ENCODE results near the gene RTN4RL1.

Gene RTN4RL1

DNA sequence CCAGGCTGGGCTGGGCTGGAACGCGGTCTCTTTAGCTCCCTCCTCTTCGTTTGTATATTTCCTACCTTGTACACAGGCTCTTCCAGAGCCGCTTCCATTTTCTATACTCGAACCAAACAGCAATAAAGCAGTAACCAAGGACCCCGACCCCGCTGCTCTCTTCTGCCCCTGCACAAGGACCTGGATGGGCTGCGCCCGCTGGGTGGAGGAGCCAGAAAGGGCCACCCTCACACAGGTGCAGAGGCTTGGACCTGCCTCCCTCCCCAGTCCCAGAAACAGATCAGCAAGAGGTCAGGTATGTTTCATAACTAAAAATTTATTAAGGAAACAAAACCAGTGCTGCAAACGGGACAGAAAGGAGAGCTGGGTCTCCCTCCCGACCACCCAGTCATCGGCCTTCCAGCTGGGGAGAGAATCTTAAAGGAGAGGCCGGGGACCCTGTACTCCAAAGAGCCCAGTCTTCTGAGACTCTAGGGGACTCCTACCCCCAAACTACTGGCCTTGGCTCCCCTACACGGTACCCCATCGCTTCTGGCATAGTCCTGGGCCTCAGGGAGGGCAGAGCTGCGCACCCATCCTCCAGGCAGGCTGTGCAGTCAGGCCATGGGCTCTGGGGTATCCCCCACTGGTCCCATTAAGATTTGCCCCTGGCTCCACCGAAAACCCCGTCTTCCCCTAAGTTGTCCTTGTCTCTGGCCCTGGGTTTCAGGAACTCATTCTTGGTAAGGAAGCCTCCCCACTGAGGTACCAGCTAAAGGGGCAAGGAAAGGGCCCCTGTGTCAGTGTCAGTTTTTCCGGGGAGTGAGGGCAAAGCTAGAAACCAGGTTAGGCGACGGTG is 34.6 kb upstream of the RTN4RL1 start:
- no peak for DNase-seq

DNA sequence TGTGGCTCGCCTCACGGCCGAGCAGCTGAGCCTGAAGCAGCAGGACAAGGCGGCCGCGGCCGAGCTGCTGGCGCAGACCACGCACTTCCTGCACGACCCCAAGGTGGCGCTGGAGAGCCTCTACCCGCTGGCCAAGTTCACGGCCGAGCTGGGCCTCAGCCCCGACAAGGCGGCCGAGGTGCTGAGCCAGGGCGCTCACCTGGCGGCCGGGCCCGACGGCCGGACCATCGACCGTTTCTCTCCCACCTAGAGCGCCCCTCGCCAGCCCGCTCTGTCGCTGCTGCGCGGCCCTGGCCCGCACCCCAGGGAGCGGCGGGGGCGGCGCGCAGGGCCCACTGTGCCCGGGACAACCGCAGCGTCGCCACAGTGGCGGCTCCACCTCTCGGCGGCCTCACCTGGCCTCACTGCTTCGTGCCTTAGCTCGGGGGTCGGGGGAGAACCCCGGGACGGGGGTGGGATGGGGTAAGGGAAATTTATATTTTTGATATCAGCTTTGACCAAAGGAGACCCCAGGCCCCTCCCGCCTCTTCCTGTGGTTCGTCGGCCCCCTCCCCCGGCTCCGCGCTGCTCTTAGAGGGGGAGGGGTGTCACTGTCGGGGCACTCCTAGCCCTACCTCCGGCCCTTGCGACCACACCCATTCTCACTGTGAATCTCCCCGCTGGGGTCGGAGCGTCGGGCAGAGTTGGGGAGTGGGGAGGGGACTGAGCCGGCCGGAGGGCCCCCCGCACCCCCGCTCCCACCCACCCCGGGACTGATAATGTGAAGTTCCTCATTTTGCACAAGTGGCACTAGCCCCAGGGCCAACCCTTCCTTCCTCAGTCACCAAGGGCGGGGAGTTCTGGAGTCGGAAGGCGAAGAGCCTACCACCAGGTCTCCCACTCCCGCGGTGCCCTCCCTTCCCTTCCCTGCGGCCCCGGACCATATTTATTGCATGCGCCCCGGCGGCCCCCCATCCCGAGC is 33.7 kb upstream of the RTN4RL1 start:
- peak; percentile 85 for DNase-seq

DNA sequence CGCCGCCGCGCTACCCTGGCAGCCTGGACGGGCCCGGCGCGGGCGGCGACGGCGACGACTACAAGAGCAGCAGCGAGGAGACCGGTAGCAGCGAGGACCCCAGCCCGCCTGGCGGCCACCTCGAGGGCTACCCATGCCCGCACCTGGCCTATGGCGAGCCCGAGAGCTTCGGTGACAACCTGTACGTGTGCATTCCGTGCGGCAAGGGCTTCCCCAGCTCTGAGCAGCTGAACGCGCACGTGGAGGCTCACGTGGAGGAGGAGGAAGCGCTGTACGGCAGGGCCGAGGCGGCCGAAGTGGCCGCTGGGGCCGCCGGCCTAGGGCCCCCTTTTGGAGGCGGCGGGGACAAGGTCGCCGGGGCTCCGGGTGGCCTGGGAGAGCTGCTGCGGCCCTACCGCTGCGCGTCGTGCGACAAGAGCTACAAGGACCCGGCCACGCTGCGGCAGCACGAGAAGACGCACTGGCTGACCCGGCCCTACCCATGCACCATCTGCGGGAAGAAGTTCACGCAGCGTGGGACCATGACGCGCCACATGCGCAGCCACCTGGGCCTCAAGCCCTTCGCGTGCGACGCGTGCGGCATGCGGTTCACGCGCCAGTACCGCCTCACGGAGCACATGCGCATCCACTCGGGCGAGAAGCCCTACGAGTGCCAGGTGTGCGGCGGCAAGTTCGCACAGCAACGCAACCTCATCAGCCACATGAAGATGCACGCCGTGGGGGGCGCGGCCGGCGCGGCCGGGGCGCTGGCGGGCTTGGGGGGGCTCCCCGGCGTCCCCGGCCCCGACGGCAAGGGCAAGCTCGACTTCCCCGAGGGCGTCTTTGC is 32.8 kb upstream of the RTN4RL1 start:
- DNase-seq = peak; percentile 79

DNA sequence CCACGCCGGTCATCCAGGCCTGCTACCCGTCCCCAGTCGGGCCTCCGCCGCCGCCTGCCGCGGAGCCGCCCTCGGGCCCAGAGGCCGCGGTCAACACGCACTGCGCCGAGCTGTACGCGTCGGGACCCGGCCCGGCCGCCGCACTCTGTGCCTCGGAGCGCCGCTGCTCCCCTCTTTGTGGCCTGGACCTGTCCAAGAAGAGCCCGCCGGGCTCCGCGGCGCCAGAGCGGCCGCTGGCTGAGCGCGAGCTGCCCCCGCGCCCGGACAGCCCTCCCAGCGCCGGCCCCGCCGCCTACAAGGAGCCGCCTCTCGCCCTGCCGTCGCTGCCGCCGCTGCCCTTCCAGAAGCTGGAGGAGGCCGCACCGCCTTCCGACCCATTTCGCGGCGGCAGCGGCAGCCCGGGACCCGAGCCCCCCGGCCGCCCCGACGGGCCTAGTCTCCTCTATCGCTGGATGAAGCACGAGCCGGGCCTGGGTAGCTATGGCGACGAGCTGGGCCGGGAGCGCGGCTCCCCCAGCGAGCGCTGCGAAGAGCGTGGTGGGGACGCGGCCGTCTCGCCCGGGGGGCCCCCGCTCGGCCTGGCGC is 32.1 kb upstream of the RTN4RL1 start:
- DNase-seq = peak; percentile 59

DNA sequence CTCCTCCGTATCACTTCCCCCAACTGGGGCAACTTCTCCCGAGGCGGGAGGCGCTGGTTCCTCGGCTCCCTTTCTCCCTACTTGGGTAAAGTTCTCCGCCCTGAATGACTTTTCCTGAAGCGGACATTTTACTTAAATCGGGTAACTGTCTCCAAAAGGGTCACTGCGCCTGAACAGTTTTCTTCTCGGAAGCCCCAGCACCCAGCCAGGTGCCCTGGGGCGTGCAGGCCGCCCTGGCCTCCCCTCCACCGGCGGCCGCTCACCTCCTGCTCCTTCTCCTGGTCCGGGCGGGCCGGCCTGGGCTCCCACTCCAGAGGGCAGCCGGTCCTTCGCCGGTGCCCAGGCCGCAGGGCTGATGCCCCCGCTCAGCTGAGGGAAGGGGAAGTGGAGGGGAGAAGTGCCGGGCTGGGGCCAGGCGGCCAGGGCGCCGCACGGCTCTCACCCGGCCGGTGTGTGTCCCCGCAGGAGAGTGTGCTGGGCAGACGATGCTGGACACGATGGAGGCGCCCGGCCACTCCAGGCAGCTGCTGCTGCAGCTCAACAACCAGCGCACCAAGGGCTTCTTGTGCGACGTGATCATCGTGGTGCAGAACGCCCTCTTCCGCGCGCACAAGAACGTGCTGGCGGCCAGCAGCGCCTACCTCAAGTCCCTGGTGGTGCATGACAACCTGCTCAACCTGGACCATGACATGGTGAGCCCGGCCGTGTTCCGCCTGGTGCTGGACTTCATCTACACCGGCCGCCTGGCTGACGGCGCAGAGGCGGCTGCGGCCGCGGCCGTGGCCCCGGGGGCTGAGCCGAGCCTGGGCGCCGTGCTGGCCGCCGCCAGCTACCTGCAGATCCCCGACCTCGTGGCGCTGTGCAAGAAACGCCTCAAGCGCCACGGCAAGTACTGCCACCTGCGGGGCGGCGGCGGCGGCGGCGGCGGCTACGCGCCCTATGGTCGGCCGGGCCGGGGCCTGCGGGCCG is 31.4 kb upstream of the RTN4RL1 start:
- peak; percentile 82 for DNase-seq

DNA sequence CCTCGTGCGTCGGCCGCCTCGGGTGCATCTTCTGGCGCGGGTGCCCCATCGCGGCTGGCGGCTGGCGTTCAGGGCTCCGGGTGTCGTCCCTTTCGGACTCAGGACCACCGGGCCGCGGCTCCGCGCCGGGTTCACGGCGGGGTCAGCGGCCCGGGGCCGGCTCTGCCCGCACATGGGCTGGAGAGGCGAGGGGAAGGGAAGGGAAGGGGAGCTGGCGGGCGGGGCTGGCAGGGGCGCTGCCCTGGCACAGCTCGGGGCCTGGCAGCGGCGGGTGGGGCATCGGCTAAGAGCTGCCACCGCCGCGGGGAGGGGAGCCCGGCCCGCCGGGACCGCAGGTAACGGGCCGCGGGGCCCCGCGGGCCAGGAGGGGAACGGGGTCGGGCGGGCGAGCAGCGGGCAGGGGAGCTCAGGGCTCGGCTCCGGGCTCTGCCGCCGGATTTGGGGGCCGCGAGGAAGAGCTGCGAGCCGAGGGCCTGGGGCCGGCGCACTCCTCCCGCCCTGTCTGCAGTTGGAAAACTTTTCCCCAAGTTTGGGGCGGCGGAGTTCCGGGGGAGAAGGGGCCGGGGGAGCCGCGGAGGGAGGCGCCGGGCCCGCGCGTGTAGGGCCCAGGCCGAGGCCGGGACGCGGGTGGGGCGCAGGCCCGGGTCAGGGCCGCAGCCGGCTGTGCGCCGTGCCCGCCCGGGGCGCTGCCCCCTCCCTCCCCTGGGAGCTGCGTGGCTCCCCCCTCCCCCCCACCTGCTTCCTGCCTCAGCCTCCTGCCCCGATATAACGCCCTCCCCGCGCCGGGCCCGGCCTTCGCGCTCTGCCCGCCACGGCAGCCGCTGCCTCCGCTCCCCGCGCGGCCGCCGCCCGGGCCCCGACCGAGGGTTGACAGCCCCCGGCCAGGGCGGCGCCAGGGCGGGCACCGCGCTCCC is 30.4 kb upstream of the RTN4RL1 start:
- DNase-seq = peak; percentile 42

DNA sequence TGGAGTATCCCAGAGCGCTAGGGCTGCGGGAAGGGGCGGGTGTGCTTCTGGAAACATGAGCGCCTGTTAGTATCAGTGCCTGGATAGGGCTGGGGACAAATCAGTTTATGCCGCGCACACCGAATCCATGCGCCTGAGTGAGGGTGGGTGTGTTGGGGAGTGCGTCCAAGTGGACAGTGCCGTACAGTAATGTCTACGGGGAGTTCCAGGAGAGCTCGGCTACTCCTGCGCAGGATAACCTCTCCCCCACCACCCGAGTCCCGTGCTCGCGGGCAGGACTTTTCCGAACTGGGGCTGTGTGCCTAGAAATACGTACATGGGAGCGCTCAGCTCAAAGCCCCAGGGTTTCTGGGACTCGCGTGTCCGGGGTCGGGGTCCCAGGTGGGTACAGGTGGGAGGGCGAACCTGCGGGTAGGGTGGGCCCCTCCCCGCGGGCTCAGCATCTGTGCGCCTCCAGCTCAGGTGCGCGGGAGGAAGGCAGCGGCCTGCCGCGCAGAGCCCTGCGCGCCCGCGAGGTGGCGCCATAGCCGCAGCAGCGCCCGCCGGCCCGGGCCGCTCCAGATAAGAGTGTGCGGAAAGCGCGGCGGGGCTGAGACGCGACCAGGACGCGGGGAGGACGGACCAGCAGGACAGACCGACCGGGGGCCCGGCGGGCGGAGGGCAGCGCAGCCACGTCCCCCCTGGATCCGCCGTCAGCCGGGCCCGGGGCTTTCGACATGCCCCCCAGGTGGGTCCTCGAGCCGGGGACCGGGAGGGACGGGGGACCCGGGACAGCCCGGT is 29.6 kb upstream of the RTN4RL1 start, which contains the start of gene HIC1:
Gene HIC1 (plus strand): TSS at position 592 of the 780 bp plus-strand sequence. CDS start 1,588 bp downstream, outside the sequence.
- DNase-seq = peak; percentile 83

DNA sequence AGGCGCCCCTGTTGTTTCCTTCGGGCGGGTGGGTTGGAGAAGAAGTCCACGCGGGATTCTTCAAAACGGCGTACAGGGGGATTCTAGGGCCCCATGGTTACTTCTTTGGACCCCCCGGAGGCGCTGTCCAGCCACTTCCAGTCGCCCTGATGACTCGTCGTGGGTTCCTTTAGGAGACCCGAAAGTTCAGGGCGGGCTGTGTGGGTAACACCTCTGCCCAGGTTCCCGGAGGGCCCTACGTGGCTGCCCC is 29.1 kb upstream of the RTN4RL1 start:
- DNase-seq = no peak

DNA sequence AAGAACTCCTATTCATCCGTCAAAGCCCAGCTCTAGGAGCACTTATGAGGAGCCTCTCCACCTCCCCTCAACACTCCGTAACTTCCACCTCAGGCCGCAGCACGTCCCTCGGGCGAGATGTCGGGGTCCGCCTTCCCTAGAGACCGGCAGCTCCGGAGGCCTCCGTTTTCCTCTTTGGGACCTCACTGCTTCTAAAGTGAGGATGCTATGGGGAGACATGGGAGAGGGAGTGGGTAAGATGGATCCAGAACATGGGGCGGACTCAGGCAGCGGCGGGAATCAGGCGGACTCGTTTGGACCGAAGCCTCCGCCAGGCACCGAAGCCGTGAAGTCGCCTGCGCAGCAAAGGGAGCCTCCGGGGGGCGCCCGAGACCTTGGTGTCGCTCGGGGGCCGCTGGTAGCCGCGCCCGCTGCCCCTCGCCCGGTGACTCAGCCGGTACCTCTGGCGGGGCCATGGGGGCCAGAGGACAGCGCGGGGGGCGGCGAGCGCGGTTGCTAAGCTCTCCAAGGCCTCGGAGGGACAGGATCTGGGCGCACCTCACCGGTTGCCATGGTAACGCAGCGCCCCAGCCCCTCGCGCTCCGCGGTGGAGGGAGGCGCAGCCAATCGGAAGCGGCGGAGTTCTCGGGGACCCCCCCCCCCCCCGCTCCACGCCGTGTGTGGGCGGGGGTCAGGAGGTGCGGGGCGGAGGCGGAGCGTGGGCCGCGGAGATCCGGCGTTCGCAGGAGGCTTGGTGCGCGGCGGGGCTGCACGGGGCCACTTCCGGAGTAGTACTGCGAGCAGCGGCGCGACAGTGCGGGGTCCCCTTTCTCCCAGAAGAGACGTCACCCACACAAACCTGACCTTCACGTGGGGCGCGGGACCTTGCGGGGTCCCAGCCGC is 28.5 kb upstream of the RTN4RL1 start:
- DNase-seq = peak; percentile 81

DNA sequence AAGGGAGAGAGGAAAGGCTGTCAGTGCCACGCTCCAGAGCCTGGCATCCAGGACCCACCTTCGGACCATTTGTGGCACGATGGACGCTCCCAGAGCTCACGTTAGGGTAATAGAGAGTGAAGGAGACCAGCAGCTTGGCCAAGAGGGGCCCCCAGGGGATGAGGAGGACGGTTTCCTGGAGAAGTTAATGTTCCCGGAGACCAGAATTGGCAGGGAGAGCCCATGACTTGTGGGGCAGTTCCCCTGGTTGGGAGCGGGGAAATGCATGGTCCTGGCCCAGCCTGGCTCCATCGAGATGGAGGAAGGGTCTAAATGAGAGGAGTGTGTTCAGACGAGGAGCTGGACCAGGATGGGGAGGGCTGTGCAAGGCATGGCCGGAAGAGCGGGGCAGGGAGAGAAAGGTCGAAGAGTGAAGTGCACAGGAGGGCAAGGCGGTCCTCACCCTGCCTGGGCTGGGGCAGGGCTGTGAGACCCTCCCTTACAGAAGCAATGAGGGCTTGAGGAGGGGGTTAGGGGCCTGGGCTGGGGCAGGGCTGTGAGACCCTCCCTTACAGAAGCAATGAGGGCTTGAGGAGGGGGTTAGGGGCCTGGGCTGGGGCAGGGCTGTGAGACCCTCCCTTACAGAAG is 26.9 kb upstream of the RTN4RL1 start:
- DNase-seq = peak; percentile 47

DNA sequence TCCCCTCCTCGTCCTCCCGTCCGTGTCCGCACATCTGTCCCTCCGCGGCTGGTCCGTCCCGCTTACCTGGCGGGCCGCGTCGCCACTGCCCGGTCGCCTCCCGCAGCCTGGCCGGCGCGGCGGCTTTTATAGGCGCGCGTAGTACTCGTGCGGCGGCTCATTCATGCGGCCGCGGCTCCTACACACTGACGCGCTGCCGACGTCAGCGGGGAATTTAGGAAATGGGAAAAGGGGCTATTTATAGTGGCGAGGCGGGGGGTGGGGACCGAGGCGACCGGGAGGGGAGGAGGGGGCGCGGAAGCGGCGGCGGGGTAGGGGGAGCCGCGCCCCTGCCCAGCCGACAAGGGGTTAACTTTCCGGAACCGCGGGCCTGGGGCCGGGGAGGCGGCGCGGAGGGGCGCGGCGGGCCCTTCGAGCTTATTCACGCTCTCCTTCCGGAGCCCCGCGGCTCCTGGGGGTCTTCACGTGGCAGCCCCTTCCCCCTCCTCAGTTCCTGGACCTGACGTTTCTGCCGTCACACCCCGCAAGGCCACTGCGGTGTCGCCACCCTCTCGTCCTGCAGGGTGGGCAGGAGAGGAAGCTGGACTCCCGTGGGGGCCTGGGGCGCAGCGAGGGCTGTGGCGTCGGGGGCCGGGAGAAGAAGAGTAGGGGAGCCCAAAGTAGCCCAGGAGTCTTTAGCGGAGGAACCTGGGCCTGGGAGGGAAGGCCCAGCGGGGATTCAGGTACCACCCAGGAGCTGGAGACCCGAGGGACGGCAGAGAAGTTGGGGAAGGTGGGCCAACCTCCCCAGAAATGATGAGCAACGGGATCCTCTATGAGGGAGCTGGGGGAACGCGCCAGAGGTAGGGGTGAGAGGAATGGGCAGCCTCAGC is 26.2 kb upstream of the RTN4RL1 start:
- peak; percentile 82 for DNase-seq

DNA sequence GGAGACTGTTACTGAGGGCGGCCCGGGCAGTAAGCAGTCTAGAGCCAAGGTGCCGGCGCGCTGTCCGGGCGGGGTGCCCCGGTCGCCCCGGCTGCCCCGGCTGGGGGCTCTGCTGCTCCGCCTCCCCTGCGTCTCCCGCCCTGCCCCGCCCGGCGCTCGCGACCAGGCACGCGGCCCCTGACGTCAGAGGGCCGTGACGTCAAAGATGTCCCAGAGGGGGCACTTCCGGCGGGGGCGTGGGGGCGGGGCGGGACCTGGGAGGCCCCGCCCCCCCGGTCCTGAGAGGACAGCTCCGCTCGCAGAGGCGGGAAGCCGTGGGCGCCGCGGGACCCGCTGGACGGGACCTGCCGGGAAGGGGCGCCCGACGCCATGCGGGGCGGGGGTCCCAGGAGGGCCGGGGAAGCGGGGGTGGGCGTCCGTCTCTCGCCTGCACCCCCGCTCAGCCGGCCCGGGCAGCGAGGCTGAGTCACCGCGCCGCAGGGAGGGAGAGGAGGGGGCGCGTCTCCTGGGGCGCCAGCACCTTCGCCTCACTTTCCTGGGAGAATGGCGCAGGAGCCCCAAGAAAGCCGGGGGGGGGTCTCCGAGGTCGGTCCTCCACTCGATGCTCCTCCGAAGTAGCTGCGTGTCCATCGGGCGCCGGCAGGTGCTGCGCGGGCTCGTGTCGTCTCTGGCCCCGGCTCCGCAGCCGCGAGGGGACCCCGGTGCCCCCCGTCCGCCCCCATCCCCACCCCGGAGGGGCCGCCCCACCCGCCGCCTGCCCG is 25.3 kb upstream of the RTN4RL1 start:
- peak; percentile 88 for DNase-seq

DNA sequence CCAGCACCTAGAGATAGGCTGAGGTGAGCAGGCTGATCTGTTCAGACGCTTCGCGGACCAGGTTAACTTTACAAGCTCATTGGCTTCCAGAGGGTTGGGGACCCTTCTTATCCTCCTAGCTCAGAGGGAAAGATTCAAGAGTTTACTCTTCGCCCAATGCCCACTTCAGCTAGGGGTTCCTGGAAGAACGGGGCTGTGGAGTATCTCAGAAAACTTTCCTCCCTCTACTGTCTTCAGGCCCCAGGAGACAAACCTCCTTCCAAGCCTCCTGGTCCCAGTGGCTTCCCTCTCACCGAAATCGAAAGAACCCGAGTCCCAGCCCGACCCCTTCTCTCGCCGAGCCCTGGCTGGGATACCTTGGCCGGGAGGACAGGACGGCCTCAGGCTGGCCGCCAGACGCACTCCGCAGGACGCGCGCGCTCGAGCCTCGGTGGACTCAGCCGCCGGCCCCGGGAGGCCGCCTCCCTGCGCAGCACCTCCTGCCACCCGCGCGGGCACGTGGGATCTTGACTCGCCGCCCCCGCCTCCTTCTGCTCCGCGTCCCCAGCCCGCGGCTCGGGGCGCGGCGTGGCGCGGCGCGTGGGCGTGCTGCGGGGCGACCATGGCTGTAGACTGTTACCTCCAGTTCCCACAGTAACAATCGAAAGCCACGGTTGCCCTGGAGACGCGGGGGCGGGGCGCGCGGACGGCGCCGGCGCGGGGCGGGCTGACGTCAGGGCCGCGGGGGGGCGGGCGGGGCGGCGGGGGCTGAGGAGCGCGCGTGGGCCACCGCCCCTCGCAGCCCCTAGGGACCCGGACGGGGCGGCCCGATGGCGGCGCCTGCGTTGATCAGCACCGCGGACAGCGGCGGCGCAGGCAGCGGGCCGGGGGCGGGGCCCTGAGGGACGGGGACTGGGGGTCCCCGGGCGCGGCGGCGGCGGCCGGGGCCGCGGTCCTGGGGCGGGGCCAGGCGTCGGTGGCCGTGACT is 24.5 kb upstream of the RTN4RL1 start:
- DNase-seq = peak; percentile 87

DNA sequence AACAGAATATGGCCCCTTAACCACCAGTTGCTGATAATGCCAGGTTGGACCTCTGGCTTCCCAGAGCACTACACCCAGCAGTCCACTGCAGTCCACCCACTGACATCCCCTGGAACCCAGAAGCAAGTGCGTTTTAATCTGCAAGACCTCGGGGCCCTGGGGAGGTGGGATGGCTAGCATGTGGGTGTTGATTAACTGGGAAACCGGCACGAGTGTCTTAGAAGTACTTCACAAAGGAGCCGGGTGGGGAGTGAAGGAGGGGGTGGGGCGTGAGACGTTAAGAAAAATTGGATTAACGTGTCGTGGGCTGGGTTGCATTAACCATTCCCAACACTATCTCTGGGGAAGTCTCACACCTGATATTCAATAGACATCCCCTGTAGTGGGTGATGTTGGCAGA is 23.7 kb upstream of the RTN4RL1 start:
- no peak for DNase-seq

DNA sequence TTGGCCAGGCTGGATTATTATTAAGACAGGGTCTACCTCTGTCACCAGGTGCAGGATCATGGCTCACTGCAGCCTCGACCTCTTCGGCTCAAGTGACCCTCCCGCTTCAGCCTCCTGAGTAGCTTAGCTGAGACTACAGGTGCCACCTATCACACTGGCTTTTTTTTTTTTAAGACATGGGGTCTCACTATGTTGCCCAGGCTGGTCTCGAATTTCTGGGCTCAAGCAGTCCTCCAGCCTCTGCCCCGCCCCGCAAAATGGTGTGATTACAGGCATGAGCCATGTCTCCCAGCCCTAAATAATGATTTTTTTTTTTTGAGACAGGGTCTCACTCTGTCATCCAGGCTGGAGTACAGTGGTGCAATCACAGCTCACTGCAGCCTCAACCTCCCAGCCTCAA is 22.5 kb upstream of the RTN4RL1 start:
- DNase-seq = no peak

Data from DMS53 (cell line).